Stimulated activated CD8-positive, alpha-beta memory T cell treated with anti-CD3 and anti-CD28 coated beads, Interleukin-7, amount 100 ng/mL, for 24 hours (primary cell): ENCODE measurements around the gene HIP1.
"Not testable (repeated sequence)": the region's sequence is repeated elsewhere in the genome, so short reads cannot be mapped to it uniquely, and the experiment has no call there.

Experiments used
- DNase-seq: peaks from one replicate; pipeline ENCODE4 v3.0.0-alpha.2; 2020; ENCODE audit warnings: low read depth

The HIP1 gene

DNA sequence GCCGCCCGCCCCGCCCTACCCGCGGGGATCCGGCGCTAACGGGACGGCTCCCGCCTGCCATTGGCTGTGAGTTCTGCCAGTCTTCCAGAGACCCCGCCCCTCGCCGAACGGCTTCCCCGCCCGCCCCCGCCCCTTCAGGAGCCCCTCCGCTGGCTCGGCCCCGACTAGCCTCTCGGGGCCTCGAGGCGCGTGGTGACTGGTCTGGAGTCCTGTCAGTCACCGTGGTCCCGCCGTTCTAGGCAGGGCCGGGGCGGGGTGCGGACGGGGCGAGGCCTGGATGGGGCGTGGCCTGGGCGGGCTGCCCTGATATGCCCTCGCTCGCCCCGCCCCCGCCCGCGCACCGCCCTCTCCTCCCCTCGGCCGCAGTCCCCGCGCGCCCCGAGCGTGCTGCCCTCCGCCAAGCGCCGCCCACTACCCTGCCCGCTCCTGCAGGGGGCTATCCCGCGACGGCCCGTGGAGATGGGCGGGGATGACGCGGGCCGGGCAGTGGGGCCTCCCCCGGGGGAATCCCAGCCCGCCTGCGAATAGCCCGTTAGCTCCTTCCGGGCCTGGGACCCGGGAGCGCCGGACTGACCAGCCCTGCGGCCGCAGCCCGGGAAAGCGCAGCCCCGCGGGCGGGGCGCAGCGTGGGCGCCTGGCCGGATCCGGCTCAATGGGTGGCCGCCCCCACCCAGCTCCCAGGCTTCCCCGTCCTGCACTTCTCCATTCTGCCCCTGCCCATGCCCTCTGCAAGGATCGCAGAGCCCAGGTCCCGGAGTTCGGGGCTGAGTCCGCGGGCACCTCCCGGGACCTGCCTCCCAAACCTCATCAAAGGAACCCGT is 444 bp upstream of the HIP1 start:
- DNase-seq = peak; percentile 96

DNA sequence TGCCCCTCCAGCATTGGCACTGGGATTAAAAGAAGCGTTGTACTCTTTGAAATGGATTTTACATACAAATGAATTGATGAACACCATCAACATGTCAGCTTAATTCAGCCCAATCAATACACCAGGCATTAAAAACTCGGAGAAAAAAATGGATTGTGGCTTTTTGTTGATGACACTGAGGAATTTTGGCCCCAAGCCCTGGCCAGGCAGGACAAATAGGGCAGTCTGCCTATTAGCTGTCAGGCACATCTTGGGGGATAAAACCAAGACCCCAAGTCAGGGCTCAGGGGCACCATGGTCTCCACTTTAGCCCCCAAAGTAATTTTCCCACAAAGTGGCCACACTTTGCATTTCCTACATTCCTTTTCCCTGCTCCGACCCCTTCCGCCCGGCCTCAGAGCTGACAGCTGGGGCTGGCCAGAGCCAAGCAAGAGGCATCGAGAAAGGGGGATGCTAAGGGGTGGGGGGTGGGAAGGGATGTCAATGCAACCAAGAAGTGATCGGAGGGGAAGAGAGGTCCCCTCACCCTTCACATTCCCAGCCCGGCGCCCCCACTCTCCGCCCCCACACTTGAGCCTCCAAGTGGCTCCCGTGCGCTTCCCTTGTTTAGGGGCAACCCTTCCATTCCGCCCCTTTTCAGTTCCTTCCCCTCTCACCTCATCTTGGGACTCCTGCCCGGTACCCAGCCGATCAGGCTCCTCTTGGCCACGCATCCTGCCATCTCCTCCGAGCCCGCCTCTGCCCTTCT is 711 bp downstream of the HIP1 start:
- DNase-seq = no peak

DNA sequence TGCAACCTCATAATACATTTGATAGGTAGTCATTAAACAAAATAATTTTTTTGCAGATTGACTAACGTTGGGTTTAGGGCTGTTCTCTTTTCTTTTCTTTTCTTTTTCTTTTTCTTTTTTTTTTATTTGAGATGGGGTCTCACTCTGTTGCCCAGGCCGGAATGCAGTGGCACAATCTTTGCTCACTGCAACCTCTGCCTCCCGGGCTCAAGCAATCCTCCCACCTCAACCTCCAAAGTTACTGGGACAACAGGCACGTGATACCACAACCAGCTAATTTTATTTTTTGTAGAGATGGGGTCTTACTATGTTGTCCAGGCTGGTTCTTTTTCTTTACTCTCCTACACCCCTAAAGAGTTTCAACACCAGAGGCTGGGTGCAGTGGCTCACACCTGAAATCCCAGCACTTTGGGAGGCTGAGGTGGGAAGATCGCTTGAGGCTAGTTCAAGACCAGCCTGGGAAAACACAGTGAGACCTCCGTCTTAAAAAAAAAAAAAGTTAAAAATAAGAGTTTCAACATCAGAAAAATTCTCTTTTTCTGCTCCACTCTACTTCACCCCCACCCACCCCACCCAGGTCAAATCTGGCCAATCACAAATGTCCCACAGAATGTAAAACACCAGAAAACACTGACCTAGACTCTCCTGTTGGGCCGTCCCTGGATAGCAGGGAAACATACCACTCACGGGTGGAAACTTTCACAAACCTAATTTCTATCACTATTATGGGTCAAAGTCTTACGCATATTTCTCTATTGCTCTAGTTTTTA is 3.0 kb downstream of the HIP1 start:
- no peak for DNase-seq

DNA sequence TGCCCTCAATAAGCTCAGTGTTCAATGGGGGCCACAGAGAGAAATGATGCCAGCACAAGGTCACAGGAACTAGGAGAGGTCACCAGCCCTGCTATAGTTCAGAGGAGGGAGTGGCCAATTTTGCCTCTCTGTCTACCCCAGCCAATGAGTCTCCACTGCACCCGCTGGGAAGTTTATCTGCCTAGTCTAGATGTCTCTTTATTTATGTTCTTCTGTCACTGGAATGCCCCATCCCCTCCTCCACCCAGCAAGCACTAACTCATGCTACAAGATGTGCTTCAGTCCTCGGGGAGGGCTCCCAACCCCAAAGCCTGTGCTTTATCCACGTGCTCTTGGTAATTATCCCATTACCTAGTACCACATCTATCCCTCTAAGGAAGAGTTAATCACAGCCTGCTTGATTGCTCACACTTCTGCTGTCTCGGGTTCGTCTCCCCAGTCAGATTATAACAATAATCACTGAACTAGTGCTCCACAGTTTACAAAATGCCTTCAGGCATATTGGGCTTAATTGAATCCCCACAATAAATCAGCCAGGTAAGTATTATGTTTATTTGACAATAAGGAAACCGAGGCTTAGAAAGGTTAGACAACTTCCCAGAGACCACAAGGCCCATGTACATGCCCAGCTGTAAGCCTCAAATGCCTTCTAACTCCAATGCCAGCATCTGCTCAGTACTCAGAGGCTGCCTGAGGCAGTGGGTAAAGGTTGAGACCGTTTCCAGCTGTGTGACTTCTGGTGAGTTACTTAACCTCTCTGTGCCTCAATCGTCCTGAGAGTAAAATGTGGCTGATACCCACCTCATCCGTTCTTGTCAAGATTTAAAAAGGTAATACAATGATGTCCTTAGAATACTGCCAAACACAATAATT is 3.9 kb downstream of the HIP1 start:
- DNase-seq = no peak

DNA sequence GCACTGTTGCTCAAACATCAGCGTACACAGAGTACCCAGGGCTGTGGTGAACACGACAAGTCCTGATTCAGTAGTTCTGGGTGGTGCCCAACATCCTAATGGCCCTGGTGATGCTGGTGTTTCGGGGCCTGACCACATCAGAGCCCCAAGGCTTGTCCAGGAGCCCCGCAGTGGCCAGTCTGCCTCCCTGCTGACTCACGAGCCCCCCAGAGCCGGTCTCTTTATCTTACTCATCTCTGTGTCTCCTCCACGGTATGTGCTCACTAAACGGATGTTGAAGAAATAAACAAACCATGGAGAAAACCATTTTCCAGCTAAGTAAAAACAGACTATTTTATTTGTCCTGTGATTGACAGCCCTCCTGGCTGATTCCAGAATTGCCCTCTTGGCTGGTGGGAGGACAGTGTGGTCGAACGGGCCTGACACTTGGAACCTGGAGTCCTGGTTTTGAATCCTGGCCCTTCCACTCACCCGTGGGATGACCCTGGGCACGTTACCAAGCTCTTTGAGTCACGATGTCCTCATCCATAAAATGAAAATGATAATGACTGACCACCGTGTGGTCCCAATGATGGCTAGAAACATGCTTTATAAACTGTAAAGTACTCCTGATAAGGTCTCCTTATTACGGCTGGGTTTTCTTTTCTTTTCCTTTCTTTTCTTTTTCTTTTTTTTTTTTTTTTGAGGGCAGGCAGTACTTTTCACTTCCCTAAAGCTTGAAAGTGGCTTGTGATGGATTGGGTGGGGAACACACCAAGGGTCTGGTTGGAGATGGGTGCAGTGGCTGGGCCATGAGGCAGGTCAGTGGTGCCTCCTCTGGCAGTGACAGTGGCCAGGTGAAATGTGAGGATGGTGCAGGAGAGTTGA is 5.7 kb downstream of the HIP1 start:
- no peak for DNase-seq

DNA sequence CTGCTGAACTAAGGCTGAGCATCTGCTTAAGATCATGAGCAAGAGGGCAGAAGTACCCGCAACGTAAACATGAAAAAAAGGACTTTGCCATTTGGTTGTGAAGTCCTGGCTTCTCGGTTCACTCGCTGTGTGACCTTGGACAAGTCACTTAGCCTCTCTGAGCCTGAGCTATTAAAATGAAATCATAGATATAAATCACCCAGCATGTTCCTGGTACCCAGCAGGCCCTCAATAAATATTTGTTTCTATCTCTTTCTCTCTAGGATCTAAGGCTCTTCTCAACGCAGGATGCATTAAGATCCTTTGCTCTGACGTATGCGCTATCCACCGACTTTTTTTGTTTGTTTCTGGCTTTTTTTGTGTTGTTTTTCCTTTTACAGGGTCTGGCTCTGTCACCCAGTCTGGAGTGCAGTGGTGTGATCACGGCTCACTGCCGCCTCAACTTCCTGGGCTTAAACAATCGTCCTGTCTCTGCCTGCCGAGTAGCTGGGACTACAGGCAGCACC is 6.7 kb downstream of the HIP1 start:
- no peak for DNase-seq

DNA sequence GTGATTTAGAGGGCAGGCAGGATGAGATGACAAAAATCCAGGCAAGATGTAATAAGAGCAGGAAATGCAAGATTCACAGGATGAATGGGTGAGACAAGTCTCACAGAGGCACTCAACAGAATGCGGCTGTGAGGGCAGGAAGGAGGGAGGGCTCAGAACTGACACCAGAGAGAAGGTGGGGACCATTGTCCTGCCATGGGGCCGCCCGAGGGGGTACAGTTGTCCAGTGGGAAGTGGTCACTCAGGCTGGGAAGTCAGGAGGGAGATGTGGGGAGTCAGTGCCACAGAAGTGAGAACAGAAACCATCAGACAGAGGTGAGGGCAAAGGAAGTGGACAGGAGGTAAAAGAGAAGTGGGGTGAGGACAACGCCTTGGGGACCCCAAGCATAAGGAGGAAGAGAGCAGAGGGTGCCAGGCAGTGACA is 8.9 kb downstream of the HIP1 start:
- DNase-seq = no peak

DNA sequence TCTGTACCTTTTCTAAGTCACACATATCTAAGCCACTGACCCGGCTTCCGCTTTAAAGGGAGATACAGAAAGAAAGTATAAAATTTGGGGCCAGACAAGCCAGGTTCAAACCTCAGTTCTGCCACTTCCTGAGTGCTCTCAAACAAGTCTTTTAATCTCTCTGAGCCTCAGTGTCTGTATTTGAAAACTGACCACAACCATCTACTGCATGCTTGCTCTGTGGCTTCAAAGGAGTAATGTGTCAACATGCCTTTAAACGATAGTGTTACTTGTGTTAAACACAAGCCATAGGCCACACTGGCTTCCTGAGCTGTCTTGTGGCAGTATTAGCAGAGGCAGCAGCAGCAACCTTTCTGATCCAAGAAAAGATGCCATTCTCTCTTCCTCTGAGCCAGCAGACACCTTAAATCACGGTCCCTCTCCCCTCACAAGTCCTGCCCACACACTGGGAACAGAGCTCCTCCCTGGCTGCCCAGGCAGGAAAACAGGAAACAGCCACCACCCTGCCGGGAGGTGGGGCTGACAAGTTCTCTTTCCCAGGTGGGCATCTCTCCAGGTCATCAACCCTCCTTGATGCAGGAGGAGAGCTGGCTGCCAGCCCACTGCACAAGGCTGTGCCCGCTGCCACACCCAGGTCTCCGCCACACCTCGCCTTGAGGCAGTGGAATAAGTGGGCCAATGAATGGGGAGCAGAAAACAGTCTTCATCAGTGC is 10.7 kb downstream of the HIP1 start:
- DNase-seq = no peak

DNA sequence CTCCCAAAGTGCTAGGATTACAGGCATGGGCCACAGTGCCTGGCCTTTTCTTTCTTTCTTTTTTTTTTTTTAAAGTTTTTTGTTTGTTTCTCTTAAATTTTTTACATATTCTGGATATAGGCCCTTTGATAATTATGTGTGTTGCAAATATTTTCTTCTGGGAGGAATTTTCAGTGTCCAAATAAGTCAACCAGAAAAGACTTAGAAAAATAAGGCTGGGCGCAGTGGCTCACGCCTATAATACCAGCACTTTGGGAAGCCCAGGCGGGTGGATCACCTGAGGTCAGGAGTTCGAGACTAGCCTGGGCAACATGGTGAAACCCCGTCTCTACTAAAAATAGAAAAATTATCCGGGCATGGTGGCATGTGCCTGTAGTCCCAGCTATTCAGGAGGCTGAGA is 11.4 kb downstream of the HIP1 start:
- not testable (repeated sequence) for DNase-seq

DNA sequence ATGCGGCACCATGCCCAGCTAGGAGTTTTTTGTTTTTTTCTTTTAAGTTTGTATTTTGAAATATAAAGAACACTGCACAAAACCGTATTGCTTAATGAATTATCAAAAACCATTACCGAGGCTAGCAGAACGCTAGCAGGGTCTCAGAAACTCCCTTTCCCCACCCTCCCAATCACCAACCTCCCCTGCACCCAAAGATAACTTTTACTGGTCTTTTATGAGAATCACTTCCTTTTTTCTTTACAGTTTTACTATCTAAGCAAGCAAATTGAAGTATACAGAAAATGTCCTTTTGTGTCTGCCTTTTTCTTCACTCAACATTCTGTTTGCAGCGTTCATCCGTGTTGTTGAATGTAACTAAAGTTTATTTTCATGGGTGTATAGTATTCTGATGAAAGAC is 13.4 kb downstream of the HIP1 start:
- DNase-seq = no peak

DNA sequence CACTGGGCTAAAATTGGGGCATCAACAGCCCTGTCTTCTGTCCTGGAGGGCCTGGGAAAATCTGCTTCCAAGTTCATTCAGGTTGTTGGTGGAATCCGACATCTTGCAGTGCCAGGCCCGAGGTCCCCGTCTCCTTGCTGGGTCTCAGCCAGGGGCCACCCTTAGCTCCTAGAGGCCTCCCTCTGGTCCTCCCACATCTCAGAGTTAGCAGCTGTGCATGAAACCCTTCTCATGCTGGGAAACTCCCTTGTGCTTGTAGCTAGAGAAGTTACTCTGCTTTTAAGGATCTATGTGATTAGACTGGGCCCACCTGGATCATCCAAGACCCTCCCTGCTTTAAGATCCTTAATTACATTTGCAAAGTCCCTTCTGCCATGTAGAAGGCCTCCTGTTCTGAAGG is 15.3 kb downstream of the HIP1 start:
- DNase-seq = no peak

DNA sequence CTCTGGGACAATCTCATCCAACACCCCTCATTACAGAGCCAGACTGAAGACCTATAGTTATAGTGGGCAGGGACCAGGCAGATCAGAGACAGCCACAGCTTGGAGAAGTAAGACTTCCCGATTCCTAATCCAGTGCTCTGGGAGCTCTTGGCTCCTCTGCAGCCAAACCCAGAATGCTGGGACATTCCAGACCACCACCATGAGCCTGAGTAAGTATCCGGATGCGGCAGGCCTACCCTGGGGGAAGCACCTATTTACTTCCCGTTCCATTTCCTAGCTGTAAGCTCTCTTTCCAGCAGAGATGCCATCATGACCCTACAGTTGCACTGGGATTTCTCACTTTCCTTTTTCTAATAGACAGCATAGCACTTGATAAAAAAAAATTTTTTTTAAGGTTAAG is 16.4 kb downstream of the HIP1 start:
- DNase-seq = no peak

DNA sequence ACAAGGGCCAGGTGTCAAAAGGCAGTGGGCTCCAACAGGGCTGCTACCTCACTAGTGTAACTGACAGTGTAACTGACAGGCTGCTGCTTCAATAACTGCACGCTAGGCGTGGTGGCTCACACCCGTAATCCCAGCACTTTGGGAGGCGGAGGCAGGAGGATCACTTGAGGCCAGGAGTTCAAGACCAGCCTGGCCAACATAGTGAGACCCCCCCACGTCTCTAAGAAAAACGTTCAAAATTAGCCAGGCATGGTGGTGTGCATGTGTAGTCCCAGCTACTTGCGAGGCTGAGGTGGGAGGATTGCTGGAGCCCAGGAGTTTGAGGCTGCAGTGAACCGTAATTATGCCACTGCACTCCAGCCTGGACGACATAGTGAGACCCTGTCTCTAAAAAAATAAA is 16.8 kb downstream of the HIP1 start:
- DNase-seq = not testable (repeated sequence)

DNA sequence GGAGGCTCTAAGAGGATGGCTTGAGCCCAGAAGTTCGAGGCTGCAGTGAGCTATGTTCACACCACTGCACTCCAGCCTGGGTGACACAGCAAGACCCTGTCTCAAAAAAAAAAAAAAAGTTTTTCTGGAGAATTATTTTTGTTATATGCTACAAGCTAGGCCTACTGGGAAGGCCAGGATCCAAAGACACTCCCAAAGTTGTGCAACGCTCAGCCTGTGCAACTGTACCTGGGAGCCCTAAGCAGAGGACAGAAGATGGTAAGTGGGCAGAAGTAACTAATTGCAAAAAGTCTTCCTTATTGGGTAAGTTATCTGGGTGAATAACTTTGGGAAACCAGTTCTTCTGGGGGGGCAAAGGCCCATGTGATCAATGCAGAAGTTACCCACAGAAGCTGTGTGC is 17.3 kb downstream of the HIP1 start:
- no peak for DNase-seq

DNA sequence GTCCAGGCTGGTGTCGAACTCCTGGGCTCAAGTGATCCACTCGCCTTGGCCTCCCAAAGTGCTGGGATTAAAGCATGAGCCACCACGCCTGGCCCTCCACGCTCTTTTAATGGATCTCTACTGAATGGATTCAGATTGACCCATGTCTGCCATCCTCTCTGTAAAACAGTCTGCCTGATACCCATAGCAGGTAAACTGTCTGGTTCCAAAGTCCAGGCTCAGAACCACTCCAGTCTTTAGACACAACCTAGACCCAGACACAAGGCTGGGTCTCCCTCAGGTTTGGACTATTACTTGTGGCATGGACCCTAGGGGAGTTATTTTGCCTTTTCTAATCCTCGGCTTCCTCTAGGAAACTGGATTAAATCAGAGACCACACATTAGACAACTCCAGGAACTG is 19.1 kb downstream of the HIP1 start:
- no peak for DNase-seq

DNA sequence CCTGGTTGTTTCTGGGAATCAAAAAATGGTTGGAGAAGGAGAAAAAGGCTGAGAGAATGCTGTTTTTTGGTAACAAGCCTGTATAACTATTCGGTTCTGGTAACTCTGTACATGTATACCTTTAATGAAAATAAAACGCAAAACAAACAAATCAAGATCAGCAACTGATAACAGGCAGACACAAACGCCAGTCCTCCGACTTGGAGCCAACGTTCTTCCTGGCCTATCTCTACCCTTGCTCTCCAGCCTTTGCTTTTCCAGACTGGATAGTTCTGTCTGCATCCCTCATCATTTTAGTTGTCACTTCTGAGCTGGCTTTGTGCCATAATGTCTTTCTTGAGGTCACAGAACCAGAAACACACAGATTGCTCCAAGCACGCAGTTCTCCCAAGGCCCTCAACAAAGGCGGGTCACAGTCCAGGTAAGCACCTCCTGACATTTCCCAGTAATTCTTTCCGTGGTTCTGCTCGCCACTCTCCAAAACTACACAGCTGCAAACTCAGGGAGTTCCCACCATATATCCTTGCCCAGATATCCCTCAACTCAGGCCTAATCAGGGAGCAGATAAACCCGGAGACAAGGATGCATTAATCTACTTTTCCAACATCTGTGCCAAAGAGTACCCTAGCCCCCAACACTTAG is 20.2 kb downstream of the HIP1 start:
- no peak for DNase-seq

DNA sequence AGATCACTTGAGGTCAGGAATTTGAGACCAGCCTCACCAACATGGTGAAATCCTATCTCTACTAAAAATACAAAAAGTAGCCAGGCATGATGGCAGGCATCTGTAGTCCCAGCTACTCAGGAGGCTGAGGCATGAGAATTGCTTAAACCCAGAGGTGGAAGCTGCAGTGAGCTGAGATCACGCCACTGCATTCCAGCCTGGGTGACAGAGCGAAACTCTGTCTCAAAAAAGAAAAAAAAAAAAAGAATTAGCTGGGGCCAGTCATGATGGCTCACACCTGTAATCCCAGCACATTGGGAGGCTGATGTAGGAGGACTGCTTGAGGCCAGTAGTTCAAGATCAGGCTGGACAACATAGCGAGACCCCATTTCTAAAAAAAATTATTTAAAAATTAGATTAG is 21.0 kb downstream of the HIP1 start:
- not testable (repeated sequence) for DNase-seq

DNA sequence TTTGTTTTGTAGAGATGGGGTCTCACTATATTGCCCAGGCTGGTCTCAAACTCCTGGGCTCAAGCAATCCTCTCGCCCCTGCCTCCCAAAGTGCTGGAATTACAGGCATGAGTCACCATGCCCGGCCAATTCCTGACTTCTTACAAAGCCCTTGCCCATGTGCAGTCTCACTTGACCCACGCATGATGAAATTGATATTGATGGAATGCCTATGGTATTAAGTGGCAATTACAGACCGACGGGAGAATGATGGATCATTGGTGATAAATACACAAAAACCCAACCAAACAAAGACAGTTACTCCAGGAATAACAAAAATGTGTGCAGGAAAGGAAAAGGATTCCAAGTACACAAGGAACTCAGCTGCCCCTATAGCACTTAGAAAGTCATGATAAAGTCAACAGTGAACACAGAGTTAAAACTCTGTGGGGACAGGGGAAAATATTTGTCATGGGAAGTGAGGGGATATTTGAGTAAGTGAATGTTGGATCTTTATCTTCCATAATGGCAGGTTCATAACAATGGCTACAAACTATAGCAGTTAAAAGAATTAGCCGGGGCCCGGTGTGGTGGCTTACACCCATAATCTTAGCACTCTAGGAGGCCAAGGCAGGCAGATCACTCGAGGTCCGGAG is 21.6 kb downstream of the HIP1 start:
- DNase-seq = no peak

DNA sequence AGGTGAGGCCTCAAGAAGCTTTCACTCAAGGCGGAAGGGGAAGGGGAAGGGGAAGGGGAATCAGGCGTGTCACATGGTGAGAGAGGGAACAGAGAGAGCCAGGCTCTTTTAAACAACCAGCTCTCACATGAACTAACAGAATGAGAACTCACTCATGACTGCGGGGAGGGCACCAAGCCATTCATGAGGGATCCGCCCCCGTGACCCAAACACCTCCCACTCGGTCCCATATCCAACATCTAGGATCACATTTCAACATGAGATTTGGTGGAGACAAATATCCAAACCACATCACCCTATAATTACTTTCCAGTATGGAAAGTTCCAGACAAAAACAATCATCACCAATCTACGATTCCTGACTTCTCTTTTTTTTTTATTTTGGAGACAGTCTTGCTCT is 22.9 kb downstream of the HIP1 start:
- no peak for DNase-seq
